22Rv1 (cell line): ENCODE measurements around the gene PDK2.

Experiments used
- CTCF ChIP-seq: fragments of 450-650 bp; IDR thresholded peaks from 2 replicates; pipeline ENCODE4 v1.5.1; 2017; ENCODE audit warnings: mild to moderate bottlenecking
- ZFX ChIP-seq: fragments of 450-650 bp; IDR thresholded peaks from 2 replicates; pipeline ENCODE4 v1.6.1; 2017; ENCODE audit warnings: antibody characterized with exemption, borderline replicate concordance

- TF ChIP-seq CTCF (no peak), ZFX (no peak)
Observed at GRCh38 chr17:50046667-50047066, 48.5 kb upstream of the PDK2 start.
